Hematopoietic multipotent progenitor cell treated with erythropoietin and hydrocortisone succinate and interleukin-3 and kit ligand, for 4 days (in vitro differentiated cells): Measurements from ENCODE around the gene AK2.

Experiments
- DNase-seq: peaks from one replicate; pipeline ENCODE4 v3.0.0-alpha.2; 2015

Gene AK2

GRCh38 chr1:33021567-33022431 is 14.9 kb downstream of the AK2 start:
- no peak for DNase-seq

GRCh38 chr1:33018112-33018511 is 18.6 kb downstream of the AK2 start:
- DNase-seq: no peak

- no peak for DNase-seq
Measured at GRCh38 chr1:33017175-33017574, 19.5 kb downstream of the AK2 start.

GRCh38 chr1:33015216-33015615 is 21.5 kb downstream of the AK2 start:
- DNase-seq: no peak

- no peak for DNase-seq
Measured at GRCh38 chr1:33014464-33015163, 22.1 kb downstream of the AK2 start.

GRCh38 chr1:33013791-33014190 is 22.9 kb downstream of the AK2 start:
- no peak for DNase-seq

- no peak for DNase-seq
Measured at GRCh38 chr1:33012165-33012564, 24.5 kb downstream of the AK2 start.

GRCh38 chr1:33010932-33011731 is 25.6 kb downstream of the AK2 start:
- no peak for DNase-seq

GRCh38 chr1:33009561-33009960 is 27.1 kb downstream of the AK2 start:
- DNase-seq: peak; percentile 87

GRCh38 chr1:33008051-33008914 is 28.4 kb downstream of the AK2 start:
- no peak for DNase-seq

GRCh38 chr1:33007190-33008050 is 29.3 kb downstream of the AK2 start:
- DNase-seq: peak; percentile 58

- no peak for DNase-seq
Measured at GRCh38 chr1:33005838-33006421, 30.8 kb downstream of the AK2 start.

- no peak for DNase-seq
Measured at GRCh38 chr1:33005117-33005837, 31.4 kb downstream of the AK2 start.

GRCh38 chr1:33004613-33005012 is 32.1 kb downstream of the AK2 start:
- DNase-seq: no peak

- no peak for DNase-seq
Measured at GRCh38 chr1:33003657-33004056, 33.0 kb downstream of the AK2 start.

- no peak for DNase-seq
Measured at GRCh38 chr1:33002006-33002405, 34.7 kb downstream of the AK2 start.

GRCh38 chr1:33001282-33001681 is 35.4 kb downstream of the AK2 start:
- peak; percentile 49 for DNase-seq

- no peak for DNase-seq
Measured at GRCh38 chr1:33000427-33001026, 36.2 kb downstream of the AK2 start.

GRCh38 chr1:32998997-32999396 is 37.7 kb downstream of the AK2 start:
- DNase-seq: no peak

- no peak for DNase-seq
Measured at GRCh38 chr1:32998064-32998463, 38.6 kb downstream of the AK2 start.
